SW 1271 (cell line): ENCODE measurements around the gene RASSF1.
A peak's percentile ranks its signal among the peaks of the same experiment; 100 is the strongest.

Experiments used
- DNase-seq, 2 experiments: peaks; one replicate each; lab custom pipeline; 2025; lab: John Stamatoyannopoulos, UW

Gene RASSF1

DNA sequence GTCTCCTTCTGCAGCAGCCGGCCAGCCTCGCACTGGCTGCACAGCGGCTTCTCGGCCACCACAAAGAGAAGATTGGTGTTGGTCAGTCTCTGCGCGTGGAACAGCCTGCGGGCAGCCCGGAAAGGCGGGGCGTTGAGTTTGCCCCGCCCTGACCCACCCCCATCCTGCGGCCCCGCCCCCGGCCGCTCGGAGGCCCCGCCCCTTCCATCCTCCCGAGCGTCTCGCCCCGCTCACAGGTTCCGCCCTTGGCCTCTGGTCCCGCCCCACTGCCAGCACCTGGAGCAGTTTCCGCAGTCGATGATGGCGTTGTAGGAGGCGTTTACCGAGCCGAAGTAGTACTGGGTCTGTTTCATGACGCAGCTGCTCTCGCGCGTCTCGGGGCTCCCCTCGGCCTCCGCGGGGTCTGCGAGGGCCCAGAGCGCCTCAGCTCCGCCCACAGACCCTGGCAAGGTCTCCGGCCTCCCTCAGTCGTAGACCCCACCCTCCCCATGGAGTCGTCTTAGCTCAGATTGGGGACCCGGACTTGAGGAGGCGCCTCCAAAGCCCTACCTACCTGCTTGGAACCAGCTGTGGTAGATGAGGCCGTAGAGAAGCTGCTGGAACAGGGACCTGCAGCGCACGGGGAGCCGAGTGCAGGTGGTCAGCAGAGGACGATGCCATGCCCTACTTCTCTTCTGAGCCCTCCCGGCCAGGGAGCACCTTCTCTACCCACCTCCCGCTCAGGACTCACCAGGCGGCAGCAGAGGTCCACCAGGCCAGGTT is 24.6 kb upstream of the RASSF1 start:
- no peak for DNase-seq

DNA sequence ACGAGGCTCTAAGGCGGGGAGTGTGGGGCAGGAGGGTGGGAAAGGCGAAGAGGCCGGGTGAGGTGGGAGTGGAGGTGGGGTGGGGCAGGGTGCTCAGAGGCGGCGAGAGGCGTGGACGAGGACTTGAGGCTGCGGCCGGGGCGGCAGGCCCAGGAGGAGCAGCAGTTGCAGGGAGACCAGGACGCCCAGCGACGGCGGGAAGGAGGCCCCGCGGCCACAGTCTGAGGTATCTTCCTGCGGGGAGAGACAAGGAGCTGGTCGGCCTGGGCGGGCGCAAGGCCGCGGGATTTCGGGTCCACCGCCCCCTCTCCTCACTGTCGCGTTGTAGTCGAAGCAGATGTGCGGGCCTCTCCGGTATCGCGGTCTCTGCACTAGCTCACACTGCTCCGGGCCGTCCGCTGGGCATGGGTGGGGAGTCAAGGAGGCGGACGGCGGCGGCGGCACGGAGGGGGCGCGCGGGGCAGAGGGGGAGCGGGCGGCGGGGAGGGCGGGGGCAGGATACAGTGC is 24.0 kb upstream of the RASSF1 start:
- DNase-seq = no peak

DNA sequence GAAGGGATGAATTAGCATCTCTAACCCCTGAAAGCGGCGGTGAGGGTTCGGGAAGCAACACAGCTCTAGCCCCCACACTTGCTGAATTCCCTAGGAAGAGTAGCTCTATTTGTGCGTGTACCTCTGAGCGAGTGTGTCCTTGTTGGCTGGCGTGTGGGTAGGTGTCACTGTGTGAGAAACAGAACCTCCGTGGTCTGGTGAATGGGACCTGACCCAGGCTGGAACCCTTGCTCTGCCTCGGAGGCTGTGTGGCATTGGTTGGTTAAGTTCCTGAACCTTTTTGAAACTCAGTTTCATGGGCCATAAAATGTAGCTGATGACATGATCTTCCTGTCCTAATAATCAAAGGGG is 19.1 kb upstream of the RASSF1 start:
- no peak for DNase-seq

DNA sequence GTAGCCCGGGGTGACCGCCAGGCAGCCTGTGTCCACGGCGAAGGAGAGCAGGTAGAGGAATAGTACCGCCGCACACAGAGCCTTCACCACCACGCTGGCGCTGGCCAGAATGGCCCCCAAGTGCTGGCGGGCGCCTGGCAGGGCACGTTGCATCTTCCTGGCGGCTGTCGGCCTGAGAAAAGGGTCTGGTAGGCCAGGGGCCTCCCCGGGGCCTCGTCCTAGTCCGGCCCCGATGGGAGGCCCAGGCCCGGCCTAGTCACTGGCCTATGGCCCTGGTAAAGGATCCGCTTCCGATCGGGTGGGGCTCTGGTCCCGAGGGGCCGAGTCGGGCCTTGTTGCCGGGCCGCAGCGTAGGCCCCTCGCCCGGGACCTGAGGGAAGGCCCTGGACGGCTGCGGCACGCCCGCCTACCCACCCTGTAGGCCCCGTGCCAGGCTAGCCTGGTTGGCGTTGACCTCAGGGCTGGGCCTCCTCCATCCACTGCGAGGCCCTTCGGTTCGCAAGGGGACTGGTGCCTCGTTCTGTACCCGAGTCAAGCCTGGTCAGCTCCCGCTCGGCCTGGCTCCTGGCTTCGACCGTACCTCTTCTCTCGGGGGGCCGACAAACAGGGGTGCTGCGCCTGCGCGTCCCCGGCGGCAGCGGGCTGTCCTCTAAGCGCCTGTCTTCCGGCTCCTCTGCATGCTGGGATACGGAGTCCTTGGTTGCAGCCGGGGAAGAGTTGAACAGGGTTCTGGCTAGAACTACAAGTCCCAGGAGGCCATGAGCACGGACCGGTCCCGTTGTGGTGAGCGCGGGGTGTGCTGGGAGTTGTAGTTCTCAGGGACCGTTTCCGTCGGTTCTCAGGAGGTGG is 18.5 kb upstream of the RASSF1 start, which contains the start of gene TMEM115:
Gene TMEM115, minus strand, starts transcription at position 611 of the 849 bp plus-strand sequence. Its CDS starts 458 bp downstream, at position 153.
- peak; percentile 89 to 92 for DNase-seq

DNA sequence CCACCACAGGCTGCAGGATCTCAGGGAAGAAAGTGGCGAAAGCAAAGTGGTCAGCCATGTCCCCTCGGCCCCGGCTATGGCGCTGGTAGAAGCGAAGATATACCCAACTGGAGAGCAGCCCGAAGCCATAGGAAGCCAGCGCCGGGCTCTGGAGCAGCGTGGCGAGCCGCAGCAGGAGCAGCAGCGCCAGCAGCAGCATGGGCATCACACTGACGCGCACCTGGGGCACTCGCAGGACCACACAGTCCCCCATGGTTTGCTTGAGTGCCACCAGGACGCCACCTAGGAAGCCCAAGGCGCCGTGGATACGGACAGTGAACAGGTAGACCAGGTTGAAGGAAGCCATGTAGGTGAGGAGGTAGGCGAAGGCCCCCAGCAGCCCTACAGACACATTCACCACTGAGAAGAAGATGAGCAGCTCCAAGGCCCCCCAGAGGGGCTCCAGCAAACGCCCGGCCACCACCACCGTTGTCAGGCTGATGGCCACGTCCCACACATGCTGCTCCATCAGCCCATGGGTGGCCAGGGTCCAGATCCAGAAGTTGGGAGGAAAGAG is 17.8 kb upstream of the RASSF1 start:
- DNase-seq = no peak

DNA sequence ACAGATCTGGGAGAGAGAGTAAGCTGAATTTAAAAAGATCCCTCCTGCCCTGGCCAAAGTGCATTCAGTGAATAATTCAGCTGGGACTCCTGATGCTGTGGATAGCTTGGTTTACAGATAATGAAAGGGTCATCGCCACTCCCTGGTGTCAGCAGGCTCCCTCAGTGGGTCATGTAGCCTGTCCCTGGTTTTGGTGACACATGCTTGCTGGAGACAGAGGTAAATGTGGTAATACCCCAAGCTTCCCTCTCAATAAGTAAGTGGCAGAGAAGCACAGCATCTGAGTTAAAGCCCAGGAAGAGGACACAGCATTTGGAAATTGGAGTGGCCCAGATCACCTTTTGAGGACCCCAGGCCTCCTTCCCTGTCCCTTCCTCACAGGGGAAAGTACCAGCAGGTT is 16.8 kb upstream of the RASSF1 start:
- no peak for DNase-seq

DNA sequence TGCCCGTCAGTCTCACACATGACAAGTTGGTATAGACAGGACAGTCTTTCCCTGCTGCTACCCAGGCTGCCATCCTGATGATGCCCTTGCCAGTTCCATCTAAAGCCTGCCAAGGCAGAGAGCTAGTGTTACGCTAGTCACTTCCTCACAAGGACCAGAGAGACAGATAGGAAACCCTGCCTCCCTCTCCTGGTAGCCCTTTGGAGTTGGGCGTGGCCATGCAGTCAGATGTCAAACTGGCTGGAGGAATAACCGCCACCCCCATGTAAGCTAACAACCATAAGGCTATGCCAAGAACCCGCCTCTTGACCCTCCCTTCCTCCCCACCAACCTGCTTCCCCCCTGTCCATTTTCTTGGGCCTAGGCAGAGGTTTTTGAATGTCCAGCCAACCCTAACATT is 15.9 kb upstream of the RASSF1 start:
- no peak for DNase-seq

DNA sequence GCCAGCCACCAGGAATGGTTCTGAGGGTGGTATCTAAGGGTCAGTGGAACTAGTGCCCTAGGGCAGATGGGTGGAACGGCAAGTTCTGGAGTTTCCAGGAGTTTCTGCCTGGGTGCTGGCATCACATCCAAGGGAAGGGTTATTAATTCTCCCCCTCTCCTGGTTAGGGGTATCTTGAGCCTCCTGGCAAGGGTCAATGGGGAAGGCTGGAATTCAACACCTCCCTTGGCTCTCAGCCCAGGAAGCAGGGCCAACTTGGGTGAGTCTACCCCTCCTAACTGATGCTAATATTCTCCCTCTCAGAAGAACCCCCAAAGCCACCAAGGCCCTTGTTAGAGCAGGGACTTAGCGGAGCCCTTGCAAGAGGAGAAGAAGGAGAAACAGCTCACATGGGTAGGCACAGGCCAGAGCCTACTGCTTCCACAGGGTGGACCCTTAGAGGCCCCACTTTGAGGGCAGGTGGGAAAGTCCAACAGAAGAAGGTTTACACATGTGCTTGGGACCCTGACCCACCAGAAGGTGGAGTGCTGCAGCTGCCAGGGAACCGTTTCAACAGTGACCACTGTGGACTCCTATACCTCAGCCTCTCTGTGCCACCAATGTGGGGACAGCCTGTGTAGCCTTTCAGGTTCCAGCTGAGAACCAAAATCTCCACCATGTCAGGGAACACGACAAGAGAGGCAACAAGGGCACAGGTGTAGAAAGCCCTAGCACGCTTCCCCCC is 15.4 kb upstream of the RASSF1 start:
- DNase-seq = no peak

DNA sequence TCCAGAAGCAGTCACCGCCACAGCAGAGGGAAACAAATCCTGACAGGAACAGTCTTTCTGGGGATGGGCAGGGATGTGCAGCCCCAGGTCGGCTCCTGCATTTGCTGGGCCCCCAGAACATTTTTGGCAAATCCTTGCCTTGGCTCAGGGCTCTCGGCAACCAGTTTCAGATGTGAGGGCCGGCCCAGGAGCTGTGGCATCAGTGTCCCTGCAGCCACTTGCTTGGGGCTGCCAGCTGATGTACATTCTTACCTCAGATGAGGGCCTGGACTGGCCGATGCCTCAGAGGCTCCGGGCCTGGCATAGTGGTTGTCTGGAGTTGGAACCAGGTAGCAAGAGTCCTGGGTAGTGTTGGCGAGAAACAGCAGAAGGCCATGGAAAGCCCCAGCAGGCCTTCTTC is 14.2 kb upstream of the RASSF1 start:
- no peak for DNase-seq

DNA sequence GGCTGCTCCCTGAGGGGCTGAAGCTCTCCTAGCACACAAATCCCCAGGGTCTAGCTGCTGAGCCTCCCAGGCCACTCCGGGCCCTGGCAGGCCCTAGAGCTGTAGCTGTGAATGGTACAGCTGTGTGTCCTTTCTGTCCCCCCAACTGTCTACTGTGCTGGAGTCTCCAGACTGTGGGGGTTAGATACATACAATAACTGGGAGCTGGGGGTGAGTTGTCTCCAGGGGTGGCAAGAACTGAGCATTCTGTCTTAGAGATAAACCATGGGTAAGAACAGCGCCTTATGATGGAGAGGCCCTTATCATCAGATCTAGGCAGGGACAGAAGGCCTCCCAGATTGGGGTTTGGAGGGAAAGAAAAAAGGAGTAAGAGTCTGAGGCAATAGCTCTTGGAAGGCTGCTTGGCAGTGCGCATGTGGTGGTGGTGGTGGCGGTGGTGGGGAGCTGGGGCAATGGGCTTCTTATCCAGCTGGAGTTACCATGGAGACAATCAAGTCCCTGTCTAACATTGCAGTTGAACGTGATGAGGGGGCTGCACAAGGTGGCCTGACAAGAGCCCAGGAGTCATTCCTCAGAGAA is 13.6 kb upstream of the RASSF1 start:
- DNase-seq = no peak

DNA sequence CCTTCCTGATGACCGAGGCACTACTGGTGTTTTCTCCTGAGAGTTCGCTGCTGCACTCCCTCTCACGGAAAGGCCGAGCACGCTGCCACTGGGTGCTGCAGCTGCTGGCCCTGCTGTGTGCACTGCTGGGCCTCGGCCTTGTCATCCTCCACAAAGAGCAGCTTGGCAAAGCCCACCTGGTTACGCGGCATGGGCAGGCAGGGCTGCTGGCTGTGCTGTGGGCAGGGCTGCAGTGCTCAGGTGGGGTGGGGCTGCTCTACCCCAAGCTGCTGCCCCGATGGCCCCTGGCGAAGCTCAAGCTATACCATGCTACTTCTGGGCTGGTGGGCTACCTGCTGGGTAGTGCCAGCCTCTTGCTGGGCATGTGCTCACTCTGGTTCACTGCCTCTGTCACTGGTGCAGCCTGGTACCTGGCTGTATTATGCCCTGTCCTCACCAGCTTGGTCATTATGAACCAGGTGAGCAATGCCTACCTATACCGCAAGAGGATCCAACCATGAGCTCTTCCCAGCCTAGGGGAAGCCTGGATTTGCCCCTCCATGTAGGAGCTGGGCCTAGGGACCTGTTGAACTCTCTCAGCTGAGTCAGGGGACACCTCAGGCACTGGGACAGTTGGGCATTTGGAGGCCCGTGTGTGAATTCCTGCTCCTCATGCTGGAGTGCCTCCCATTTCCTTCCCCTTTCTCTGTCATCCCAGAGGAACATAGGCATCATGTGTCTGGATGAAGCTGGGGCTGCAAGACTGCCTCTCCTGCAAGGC is 12.8 kb upstream of the RASSF1 start:
- DNase-seq = no peak

DNA sequence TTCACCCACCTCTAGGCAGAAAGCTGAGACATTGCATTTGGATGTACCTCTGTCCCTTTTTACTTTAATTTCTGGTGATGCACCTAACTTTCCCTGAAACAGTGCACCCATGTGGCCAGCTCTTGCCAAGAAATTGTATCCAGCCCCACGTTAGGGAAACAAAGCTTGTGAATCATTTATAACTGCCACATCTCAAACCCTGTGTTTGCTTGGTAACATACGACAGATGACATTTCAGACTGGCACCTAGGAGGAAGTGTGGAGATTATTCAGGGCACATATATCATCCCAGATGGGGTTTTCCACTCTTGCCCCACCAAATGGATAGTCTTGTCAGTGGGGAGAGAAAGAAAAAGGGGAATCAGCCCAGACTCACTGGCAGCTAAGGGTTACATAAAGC is 12.1 kb upstream of the RASSF1 start:
- DNase-seq = peak in 1 of 2 experiments; percentile 8

DNA sequence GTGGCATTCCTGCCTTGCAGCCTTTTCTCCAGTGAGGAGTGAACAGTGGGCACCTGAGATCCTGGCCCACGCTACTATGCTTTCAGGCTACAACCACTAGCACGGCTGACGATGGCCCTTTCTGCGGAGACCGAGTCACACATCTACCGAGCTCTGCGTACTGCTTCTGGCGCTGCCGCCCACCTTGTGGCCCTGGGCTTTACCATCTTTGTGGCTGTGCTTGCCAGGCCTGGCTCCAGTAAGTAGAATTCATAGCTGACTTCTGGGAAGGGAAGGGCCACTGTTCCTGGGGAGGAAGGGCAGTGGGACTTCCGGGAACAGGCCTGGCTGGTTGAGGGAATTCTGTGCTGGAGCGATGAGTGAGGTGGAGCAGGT is 10.7 kb upstream of the RASSF1 start:
- no peak for DNase-seq

DNA sequence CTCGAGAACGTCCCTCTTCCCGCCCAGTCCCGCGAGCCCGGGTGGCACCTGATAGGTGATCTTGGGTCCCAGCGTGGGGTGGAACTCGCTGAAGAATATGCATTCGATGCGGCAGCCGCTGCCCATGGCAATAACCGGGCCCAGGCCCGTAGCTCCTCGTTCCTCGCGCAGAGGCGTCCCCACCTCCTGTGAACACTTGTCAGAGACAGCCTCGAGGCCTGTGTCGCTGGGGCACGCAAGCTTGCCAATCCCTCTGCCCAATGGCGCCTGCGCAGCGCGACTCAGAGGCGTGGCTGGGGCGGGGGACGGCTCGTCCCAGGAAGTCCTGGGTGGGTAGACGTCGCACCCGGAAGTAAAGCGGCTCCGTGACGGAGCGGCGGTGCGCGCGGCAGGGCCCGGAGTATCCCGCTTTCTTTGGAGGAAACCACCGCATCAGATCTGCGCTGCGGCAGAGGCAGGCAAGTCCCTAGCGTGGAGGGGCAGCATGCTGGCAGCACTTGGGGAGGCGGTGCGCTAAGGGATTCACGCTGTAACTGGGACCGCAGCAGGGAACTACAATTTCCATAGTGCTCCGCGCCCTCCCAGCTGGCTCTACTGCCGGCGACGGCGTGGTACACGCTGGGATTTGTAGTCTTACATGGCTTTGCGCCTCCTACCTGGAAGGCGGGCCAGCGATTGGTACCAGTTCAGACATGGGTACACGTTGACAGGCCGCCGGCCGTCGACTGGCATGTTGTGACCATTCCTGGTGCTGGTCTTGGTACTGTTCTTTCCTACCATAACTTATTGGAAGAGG is 10.1 kb upstream of the RASSF1 start, which contains the start of the genes CYB561D2 and NPRL2:
Gene CYB561D2, plus strand, starts transcription at position 336 of the 796 bp plus-strand sequence. CDS start 572 bp downstream, outside the sequence.
Gene NPRL2, minus strand, starts transcription at position 249 of the 796 bp plus-strand sequence. Its CDS starts 123 bp downstream, at position 126.
- peak; percentile 71 to 87 for DNase-seq

DNA sequence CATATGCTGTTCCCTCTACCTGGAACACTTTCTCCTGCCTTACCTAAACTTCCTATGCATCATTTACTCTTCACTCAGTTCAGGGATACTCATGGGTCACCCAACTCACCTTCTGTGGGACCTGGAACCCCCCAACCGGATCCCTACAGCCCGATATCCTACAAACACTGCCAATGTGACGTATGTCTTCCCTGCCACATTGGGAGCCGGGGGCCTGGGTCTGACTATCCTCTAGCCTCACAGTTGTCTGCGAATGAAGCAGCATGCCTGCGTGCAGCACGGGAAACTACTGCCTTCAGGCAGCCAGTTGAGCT is 9.5 kb upstream of the RASSF1 start:
- no peak for DNase-seq

DNA sequence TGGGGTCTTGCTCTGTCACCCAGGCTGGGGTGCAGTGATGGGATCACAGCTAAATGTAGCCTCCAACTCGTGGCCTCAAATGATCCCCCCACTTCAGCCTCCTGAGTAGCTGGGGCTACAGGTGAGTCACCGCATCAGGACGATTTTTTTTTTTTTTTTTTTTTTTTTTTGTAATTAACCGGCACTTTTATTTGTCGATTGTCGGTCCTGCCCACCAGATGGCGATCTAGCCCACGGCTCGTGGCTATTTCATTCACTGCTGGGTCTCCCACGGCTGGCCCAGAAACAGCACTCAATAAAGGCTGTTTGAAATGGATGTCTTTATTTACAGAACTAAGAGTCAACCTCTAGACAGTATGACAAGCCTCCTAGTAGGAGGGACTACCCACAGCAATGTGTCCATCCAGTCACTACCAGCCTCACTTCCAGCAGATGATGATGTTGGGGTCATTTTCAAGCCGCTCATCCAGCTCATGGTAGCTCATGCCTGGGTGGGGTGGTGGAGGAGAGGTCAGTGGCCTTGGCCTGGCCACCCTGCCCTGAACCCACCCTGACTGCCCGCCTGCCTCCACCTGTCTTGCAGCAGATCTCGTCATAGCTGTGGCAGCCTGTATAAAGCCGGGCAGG is 6.7 kb upstream of the RASSF1 start:
- DNase-seq = peak in 1 of 2 experiments; percentile 48

DNA sequence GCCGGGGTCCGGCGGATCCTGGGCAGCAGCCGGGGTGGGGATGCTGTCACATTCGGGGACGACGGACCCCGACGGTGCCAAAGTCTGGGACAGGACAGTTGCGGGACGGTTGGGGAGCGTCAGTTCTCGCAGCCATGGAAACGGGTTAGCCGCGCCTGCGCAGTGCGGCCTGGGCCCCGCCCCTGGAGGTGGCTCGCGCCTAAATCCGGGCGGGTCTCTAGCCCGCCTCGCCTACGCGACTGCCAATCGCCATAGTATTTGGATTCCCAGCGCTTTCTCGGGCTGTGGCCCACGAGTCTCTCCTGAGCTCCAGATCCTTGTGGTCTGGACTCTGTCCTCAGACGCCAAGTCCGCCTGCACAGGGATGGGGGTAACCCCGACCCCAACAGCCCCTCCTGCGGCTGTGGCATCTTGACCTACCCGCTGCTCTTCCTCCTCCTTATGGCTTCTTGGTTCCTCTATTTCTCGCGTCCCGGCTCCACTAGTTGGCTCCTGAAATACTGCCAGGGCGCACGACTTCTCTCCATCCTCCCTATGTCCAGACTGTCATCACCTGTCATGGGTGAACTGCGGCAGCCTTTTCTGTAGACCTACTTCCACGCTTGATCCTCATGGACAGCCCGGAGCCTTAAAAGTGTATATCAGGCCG is 5.1 kb upstream of the RASSF1 start, which contains the start of gene ZMYND10:
Gene ZMYND10, minus strand, starts transcription at position 147 of the 649 bp plus-strand sequence. CDS start 153 bp downstream, outside the sequence.
- peak in 1 of 2 experiments; percentile 36 for DNase-seq

DNA sequence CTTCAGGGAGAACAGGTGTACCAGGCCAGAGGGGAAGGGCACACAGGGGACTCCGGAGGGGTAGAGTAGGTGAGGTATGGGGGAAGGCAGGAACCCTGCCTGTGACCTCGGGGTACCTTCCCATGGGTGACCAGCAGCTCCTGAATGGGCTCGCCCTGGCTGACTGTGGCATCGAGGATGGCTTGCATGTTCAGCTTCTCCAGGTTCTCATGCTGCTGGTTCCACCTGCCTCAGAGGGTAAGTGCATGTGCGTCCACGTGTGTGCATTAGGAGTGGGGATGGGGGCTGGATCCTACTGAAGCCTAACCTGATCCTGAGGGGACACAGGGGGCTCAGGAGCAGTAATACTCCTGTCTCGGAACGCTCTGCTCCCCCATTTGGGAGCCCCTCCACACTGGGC is 4.4 kb upstream of the RASSF1 start:
- no peak for DNase-seq
